IMR-90 (cell line): ENCODE results near the gene KRT35.

Experiments used
- BHLHE40 ChIP-seq: fragments of 150-350 bp; IDR thresholded peaks from 2 replicates; pipeline ENCODE4 v1.6.1; 2016; ENCODE audit warnings: mild to moderate bottlenecking, low read depth, low read length
- CEBPB ChIP-seq: IDR thresholded peaks from 2 replicates; pipeline ENCODE4 v1.6.1; 2012; ENCODE audit warnings: low read depth, low read length, improper control_type of control experiment
- CHD1 ChIP-seq: IDR thresholded peaks from 2 replicates; pipeline ENCODE4 v1.6.1; 2012; ENCODE audit warnings: low read depth, low read length, improper control_type of control experiment
- CTCF ChIP-seq: conservative IDR thresholded peaks from 2 replicates; pipeline ENCODE4 v1.5.1; 2012; ENCODE audit warnings: mild to moderate bottlenecking, low read depth, low read length, improper control_type of control experiment
- MXI1 ChIP-seq: IDR thresholded peaks from 2 replicates; pipeline ENCODE4 v1.6.1; 2012; ENCODE audit warnings: low read depth, mild to moderate bottlenecking, low read length, moderate library complexity, borderline replicate concordance
- POLR2A ChIP-seq: IDR thresholded peaks from 2 replicates; pipeline ENCODE4 v1.6.1; 2012; ENCODE audit warnings: mild to moderate bottlenecking, low read depth, low read length
- RCOR1 ChIP-seq: IDR thresholded peaks from 2 replicates; pipeline ENCODE4 v1.6.1; 2012; ENCODE audit warnings: mild to moderate bottlenecking, low read length, improper control_type of control experiment; ENCODE audit not compliant: insufficient replicate concordance
- RFX5 ChIP-seq: IDR thresholded peaks from 2 replicates; pipeline ENCODE4 v1.8.0; 2012; ENCODE audit warnings: low read depth, mild to moderate bottlenecking, low read length, moderate library complexity
- USF2 ChIP-seq: fragments of 150-350 bp; IDR thresholded peaks from 2 replicates; pipeline ENCODE4 v1.6.1; 2017; ENCODE audit warnings: mild to moderate bottlenecking, antibody characterized with exemption, low read length, low read depth

GRCh38 chr17:41467561-41467960, 13.4 kb downstream of the KRT35 start:
- no peak for TF ChIP-seq CHD1
- no peak for TF ChIP-seq CTCF
- TF ChIP-seq POLR2A, result no peak
- TF ChIP-seq MXI1, result no peak
- TF ChIP-seq USF2, result no peak
- TF ChIP-seq BHLHE40, result no peak
- no peak for TF ChIP-seq RFX5
- TF ChIP-seq CEBPB, result no peak
- TF ChIP-seq RCOR1, result no peak
